ELF-1 (cell line): ENCODE data around the gene CYB561.

Experiments
- DNase-seq: peaks from one replicate; pipeline ENCODE4 v3.0.0-alpha.2; 2016; ENCODE audit warnings: low read depth, low spot score

CYB561 gene

GRCh38 chr17:63434951-63435571 lies 11.0 kb downstream of the CYB561 start:
- no peak for DNase-seq

DNA sequence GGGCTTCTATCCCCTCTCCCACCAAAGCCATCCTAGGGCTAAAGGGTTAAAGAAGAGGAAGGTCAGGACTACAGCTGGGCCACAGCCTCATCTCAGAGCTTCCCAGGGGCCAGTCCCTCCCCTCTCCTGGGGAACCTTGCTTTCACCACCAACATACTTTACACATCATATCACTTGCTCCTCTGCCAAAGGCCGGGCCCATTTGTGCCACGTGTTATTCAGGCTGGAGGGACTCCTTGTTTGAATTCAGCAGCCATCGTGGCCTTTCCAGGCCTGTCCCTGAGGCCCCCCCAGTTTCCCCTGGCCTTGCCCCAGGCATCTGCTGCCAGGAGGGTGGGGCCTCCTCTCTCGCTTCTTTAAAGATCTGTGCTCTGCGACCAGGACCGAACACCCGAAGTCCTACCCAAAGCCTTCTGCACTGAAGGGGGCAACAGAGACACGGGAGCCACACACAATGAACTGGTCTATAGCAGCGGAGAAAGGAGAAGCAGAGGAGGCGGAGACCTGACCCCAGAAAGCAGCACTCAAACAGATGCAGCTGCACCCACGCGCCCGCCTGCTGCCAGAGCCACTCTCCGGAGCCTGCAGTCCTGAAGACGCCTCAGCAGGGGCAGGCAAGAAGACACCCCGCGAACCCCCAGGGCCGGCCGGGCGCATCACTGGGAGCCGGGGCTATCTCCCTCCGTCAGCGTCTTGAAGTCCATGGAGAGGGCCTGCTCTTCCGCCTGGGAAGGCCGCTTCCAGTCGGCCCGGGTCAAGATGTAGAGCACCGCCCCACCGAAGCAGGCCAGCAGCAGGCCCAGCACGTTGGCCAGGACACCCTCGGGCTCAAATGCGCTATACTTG lies 12.1 kb downstream of the CYB561 start:
- DNase-seq, result peak; percentile 42

DNA sequence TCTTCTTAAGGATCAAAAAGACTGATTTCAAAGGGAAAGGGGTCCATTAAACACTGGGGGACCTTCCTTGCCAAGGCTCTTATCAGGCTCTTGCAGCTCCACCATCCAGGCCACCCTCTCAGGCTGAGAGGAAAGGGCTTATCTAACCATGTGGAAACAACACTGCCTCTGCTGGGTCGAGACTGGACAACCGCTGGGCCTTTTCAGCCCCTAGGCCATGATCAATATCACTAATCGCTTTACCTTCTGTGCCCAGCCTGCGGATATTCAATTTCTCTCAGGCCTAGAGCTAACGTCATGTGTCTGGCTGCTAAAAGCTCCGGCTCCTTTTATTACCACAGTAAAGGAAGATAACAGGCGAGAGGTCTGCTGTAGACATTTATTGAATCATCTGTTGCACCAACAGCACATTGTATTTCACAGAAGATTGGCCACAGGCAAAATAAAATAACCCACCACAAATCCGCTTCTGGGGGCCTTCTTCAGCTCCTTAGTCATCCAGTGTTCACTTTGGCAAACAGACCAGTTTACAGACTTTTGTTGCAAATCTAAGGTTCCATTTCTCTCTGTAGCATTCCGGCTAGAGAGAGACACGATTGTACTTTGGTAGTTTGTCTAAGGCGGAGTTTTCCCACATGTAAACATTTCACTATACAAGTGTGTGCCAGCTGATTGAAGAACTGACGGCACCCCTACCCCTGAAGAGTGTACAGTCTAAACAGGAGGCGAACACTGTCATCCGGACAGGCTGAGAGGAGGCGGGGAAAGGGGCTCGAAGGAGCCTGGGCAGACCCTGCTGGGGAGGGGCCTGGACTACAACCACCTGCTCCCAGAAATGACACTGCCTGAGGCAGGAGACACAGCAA lies 13.9 kb downstream of the CYB561 start:
- DNase-seq, result peak; percentile 79

DNA sequence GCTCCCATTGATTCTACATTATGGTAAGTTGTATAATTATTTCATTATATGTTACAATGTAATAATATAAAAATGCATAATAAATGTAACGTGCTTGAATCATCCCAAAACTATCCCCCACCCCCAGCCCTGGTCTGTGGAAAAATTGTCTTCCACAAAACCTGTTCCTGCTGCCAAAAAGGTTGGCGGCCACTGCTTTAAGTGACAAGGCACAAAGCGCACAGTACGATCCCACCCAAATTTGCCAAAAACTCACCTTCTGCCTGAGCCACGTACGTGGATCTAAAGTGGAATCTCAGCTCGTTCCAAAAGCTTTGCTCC lies 14.5 kb downstream of the CYB561 start:
- no peak for DNase-seq

- no peak for DNase-seq
Observed at GRCh38 chr17:63430223-63430622, 15.9 kb downstream of the CYB561 start.

GRCh38 chr17:63429766-63430165 lies 16.3 kb downstream of the CYB561 start:
- no peak for DNase-seq

GRCh38 chr17:63426917-63427308 lies 19.2 kb downstream of the CYB561 start:
- DNase-seq, result no peak

DNA sequence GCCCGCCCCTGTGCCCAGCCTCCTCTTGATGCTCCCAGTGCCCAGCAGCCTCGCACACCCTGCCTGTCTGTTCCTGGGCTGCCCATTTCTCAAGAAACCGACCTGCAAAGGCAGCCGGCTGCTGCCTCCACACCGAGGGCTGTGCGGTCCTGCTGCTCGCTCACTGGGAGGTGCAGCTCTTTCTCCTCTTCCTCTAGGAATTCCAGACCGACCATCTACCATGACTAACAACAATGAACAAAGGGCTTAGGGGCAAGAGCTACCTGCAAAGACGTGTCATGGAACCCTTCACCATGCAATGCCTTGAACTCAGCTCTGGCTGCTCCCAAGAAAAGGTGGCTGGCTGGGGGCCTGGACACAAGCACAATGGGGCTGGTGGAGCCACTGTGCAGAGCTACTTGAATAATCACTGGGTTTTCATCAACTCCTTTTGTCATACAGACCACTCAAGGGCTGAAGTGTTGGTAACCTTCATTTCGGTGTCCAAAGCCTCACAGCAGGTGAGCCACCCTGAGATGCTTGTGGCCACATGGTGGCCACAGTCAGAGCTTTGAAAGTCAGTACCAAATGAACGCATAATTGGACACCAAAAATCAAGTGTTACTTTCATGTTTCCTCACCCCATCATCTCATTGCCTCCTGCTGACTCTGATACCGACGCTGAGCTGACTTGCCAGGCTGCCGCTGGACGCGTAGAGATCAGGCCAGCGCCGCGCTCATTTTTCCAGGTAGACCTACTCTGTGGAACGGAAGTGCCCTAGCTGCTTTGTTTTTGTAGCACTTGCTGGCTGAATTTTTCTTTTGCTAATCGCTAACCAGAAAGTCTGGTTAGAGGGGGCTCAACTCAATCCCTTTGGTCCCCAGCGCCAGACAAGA lies 19.8 kb downstream of the CYB561 start:
- DNase-seq, result no peak

GRCh38 chr17:63425483-63425882 lies 20.6 kb downstream of the CYB561 start:
- DNase-seq, result peak; percentile 77

GRCh38 chr17:63423963-63424362 lies 22.1 kb downstream of the CYB561 start:
- DNase-seq, result no peak

GRCh38 chr17:63423251-63423950 lies 22.7 kb downstream of the CYB561 start:
- DNase-seq, result no peak

DNA sequence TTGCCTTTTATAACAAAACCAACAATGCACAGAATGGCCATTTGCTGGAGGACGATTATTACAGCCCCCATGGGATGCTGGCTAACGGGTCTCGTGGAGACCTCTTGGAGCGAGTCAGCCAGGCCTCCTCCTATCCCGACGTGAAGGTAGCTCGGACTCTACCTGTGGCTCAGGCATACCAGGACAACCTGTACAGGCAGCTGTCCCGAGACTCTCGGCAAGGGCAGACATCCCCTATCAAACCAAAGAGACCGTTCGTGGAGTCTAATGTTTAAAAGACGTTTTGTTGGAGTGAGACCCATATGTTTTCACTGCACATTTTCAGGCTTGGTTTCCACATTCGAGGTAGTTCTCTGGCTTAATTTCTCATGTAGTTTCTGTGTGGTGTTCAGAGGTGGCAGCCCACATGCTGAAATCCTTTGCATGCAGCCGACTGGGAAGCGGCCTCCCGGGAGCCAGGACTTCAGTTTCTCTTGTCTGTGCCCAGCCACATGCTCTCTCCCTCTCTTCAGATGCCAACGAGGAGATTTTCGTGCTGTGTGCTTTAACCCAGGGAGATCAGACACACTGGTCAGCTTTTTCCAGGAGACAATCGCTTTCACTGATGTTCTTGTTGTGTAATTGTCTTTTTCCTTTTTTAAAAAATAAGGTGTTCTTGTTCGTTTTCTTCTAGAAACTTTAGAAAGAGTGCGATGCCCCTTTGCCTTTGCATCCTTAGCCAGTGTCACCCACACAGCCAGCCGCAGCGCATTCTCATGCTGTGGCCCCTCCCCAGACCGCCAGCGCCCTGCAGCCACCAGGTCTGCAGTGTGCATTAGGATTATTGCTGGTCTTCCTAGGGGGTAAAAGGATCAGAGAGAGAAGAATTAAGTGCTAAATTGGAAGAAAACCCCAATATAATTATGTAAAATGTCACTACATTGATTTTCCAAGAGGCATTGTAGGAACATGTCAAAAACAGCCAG lies 24.1 kb downstream of the CYB561 start:
- DNase-seq, result no peak

DNA sequence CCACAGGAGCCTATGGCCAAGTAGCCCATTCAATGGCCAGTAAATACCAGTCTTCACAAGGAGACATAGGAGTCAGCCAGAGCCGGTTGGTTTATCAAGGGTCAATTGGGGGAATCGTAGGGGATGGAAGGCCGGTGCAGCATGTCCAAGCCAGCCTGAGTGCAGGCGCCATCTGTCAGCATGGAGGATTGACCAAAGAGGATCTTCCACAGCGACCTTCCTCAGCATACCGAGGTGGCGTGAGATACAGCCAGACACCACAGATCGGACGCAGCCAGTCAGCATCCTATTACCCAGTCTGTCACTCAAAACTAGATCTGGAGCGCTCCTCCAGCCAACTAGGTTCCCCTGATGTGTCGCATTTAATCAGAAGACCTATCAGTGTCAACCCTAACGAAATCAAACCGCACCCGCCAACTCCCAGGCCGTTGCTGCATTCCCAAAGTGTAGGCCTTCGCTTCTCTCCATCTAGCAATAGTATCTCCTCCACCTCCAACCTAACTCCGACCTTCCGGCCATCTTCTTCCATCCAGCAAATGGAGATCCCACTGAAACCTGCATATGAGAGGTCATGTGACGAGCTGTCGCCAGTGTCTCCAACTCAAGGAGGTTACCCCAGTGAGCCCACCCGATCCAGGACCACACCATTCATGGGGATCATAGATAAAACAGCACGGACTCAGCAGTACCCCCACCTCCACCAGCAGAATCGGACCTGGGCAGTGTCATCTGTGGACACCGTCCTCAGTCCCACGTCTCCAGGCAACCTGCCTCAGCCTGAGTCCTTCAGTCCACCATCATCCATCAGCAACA lies 25.0 kb downstream of the CYB561 start:
- no peak for DNase-seq

DNA sequence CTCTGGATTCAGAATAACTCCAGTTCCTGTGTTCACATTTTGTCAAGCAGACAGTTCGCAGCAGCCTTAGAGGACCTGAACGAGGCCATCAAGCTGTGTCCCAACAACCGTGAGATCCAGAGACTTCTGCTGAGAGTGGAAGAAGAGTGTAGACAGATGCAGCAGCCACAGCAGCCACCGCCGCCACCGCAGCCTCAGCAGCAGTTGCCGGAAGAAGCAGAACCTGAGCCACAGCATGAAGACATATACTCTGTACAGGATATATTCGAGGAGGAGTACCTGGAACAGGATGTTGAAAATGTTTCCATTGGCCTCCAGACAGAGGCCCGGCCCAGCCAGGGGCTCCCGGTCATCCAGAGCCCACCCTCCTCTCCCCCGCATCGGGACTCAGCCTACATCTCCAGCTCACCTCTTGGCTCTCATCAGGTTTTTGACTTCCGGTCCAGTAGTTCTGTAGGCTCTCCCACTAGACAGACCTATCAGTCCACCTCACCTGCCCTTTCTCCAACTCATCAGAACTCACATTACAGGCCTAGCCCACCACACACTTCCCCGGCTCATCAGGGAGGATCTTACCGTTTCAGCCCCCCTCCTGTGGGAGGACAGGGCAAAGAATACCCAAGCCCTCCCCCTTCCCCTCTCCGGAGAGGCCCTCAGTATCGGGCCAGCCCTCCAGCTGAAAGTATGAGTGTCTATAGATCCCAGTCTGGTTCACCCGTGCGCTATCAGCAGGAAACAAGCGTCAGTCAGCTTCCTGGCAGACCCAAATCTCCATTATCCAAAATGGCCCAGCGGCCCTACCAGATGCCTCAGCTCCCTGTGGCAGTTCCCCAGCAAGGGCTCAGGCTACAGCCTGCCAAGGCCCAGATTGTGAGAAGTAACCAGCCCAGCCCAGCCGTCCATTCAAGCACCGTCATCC lies 25.9 kb downstream of the CYB561 start:
- no peak for DNase-seq

DNA sequence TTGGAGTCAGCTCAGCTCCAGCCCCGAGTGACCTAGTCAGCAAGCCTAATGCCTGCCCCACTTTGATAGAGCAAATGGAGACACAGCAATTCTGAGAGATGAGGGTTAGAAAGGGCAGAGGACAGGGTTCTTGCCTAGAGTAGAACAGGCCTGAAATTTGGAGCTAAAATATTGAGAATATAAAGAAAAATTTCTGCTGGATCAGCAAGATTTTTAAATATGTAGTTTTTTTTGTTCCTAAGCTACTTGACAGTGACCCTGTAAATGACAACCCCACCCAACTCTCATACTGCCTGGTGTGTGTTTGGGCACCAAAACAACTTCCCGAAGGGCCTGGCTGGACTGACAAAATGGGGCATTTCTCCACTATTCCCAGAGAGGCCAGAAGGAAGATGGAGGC lies 26.7 kb downstream of the CYB561 start:
- no peak for DNase-seq

GRCh38 chr17:63418540-63418939 lies 27.6 kb downstream of the CYB561 start:
- DNase-seq, result no peak

- no peak for DNase-seq
Observed at GRCh38 chr17:63414222-63414621, 31.9 kb downstream of the CYB561 start.

DNA sequence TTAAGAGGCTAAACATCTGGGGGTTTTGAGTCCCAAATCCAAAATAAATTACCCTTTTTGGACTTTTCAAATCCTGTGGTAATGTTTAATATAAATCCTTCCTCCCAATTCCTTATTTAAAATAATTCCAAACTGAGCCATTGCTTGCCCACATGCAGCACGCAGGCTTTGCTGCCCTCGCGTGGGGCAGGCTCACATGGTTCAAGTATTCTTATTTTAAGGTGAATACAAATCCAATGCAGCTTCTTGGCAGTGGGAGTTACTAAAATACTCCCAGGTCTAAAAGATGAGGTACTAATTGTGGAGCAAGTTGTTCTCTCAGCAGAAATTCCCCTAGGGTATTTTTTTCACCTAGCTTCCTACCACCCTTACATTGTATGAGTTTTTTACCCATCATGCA lies 33.0 kb downstream of the CYB561 start:
- no peak for DNase-seq
